ENCODE measurements around the gene DPF3. TPM values are rescaled to one million over a fixed set of nuclear protein-coding genes. Genes with fewer than 3 reads are reported as not detected.

The DPF3 gene
- total RNA-seq, 4 donors from 2014 or later: 16.7 to 27.8 (median 20.3) TPM

GRCh38 chr14:72898448-72898847 is 4.5 kb upstream of the DPF3 start:
- no peak for ATAC-seq
- H3K9me3 ChIP-seq: no peaks in the 10 kb centered on the region
- H3K27me3 ChIP-seq: no peaks in the 10 kb centered on the region
- intact Hi-C loops (cut with DNase I; ENCODE audit: low total_unique reads): no loop called here
- in situ Hi-C loops (cut with MboI; ENCODE audit: low sequenced_read_pairs in 4 of 4): loop anchor here in 2 of 4 donors (5.0 to 10.0 kb wide), 3 partner anchors 84 to 381 kb away; no protein-coding TSS in a partner anchor
- H3K27ac ChIP-seq: peak overlapping the region; percentile 25 to 88 (median 86)
- no peaks in the 10 kb centered on the region for H3K36me3 ChIP-seq
- no peak for TF ChIP-seq POLR2A (IDR thresholded peaks at IDR 0.05)
- no peak for TF ChIP-seq CTCF (IDR thresholded peaks at IDR 0.05 in 4 of 5, conservative IDR thresholded peaks at IDR 0.05 in 1 of 5)
- DNase-seq: no peak
- peaks cover 52 to 58% of the 10 kb centered on the region in 2 donors for H3K4me1 ChIP-seq
- H3K4me3 ChIP-seq: no peak overlapping the region

- in situ Hi-C loops (cut with MboI; ENCODE audit: low sequenced_read_pairs in 4 of 4): loop anchor here in 2 of 4 donors (5.0 to 10.0 kb wide), 3 partner anchors 80 to 378 kb away; no protein-coding TSS in a partner anchor
- H3K9me3 ChIP-seq: no peaks in the 10 kb centered on the region
- peak overlapping the region; percentile 91 to 94 (median 94) for H3K27ac ChIP-seq
- DNase-seq: peak; percentile 68 to 84
- TF ChIP-seq POLR2A (IDR thresholded peaks at IDR 0.05): no peak
- TF ChIP-seq CTCF (IDR thresholded peaks at IDR 0.05 in 4 of 5, conservative IDR thresholded peaks at IDR 0.05 in 1 of 5): no peak
- H3K4me1 ChIP-seq: peaks cover 45 to 47% of the 10 kb centered on the region in 2 donors
- intact Hi-C loops (cut with DNase I; ENCODE audit: low total_unique reads): loop anchor here (1.0 to 2.0 kb wide), 2 partner anchors 82 to 180 kb away; no protein-coding TSS in a partner anchor
- H3K36me3 ChIP-seq: no peaks in the 10 kb centered on the region
- H3K4me3 ChIP-seq: peak overlapping the region; percentile 70 to 99 (median 94)
- no peaks in the 10 kb centered on the region for H3K27me3 ChIP-seq
- peak; percentile 81 to 83 for ATAC-seq
These were observed 900 bp upstream of the DPF3 start for GRCh38 chr14:72894623-72895378.

GRCh38 chr14:72894323-72894622 is 372 bp upstream of the DPF3 start:
- TF ChIP-seq POLR2A (IDR thresholded peaks at IDR 0.05): peak in 1 of 2 donors; percentile 59
- no peak for TF ChIP-seq CTCF (IDR thresholded peaks at IDR 0.05 in 4 of 5, conservative IDR thresholded peaks at IDR 0.05 in 1 of 5)
- Histone ChIP-seq H3K36me3 (no peaks in the 10 kb centered on the region), H3K27ac (peak overlapping the region; percentile 91 to 94 (median 94)), H3K4me1 (peaks cover 46 to 48% of the 10 kb centered on the region in 2 donors), H3K9me3 (no peaks in the 10 kb centered on the region), H3K27me3 (no peaks in the 10 kb centered on the region), H3K4me3 (peak overlapping the region; percentile 70 to 99 (median 94))
- intact Hi-C loops (cut with DNase I; ENCODE audit: low total_unique reads): loop anchor here (1.0 to 2.0 kb wide), 2 partner anchors 82 to 179 kb away; no protein-coding TSS in a partner anchor
- no peak for ATAC-seq
- DNase-seq: no peak
- in situ Hi-C loops (cut with MboI; ENCODE audit: low sequenced_read_pairs in 4 of 4): loop anchor here in 1 of 4 donors (10.0 kb wide), 2 partner anchors 79 to 149 kb away; no protein-coding TSS in a partner anchor

GRCh38 chr14:72892879-72893635 is 844 bp downstream of the DPF3 start:
- no peaks in the 10 kb centered on the region for H3K36me3 ChIP-seq
- ATAC-seq: peak; percentile 10 to 25
- H3K4me3 ChIP-seq: peak overlapping the region; percentile 89 to 99 (median 96)
- intact Hi-C loops (cut with DNase I; ENCODE audit: low total_unique reads): no loop called here
- peaks cover 49 to 59% of the 10 kb centered on the region in 2 donors for H3K4me1 ChIP-seq
- peak overlapping the region; percentile 91 to 94 (median 94) for H3K27ac ChIP-seq
- H3K27me3 ChIP-seq: no peaks in the 10 kb centered on the region
- TF ChIP-seq CTCF (IDR thresholded peaks at IDR 0.05 in 4 of 5, conservative IDR thresholded peaks at IDR 0.05 in 1 of 5): no peak
- TF ChIP-seq POLR2A (IDR thresholded peaks at IDR 0.05): peak in 1 of 2 donors; percentile 19
- no peaks in the 10 kb centered on the region for H3K9me3 ChIP-seq
- peak in 1 of 2 donors; percentile 35 for DNase-seq
- in situ Hi-C loops (cut with MboI; ENCODE audit: low sequenced_read_pairs in 4 of 4): loop anchor here in 1 of 4 donors (10.0 kb wide), 2 partner anchors 78 to 148 kb away; no protein-coding TSS in a partner anchor

Data from gastrocnemius medialis (tissue), 4 donors.